ENCODE results near the gene MOB3B.

MOB3B gene

DNA sequence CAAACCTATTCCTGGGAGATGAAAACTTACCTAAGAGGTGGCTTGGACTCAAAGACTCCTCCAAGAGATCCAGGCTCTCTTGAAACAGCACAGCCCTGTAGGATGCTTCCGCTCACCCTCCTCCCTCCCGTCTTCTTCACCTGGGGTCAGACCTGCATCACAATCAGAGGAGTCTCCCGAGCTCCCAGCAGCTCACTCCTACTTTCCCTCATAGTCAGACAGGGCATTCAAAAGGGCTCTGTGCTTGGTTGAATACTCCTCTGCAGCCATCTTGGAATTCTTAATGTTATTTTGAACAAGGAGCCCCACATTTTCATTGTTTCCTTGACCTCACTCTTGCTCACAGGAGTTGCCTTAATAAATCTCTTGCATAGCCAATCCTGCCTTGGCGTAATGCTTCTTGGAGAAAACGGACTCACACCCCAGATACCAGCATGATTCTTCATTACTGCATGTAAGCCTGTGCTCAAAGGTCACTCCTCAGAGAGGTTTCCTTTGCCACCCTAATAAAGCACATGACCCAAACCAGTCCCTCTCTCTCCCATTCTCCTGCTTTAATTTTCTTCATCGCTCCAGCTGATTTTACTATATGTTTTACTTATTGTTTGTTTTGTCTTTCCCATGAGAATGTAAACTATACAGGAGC lies 52.6 kb downstream of the MOB3B start:
- no peak for DNase-seq (ENCODE audit: low spot score)
- TF ChIP-seq, protein P1, sequence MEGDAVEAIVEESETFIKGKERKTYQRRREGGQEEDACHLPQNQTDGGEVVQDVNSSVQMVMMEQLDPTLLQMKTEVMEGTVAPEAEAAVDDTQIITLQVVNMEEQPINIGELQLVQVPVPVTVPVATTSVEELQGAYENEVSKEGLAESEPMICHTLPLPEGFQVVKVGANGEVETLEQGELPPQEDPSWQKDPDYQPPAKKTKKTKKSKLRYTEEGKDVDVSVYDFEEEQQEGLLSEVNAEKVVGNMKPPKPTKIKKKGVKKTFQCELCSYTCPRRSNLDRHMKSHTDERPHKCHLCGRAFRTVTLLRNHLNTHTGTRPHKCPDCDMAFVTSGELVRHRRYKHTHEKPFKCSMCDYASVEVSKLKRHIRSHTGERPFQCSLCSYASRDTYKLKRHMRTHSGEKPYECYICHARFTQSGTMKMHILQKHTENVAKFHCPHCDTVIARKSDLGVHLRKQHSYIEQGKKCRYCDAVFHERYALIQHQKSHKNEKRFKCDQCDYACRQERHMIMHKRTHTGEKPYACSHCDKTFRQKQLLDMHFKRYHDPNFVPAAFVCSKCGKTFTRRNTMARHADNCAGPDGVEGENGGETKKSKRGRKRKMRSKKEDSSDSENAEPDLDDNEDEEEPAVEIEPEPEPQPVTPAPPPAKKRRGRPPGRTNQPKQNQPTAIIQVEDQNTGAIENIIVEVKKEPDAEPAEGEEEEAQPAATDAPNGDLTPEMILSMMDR (IDR thresholded peaks at IDR 0.05; ENCODE audit: extremely low read depth, missing control alignments) = no peak

DNA sequence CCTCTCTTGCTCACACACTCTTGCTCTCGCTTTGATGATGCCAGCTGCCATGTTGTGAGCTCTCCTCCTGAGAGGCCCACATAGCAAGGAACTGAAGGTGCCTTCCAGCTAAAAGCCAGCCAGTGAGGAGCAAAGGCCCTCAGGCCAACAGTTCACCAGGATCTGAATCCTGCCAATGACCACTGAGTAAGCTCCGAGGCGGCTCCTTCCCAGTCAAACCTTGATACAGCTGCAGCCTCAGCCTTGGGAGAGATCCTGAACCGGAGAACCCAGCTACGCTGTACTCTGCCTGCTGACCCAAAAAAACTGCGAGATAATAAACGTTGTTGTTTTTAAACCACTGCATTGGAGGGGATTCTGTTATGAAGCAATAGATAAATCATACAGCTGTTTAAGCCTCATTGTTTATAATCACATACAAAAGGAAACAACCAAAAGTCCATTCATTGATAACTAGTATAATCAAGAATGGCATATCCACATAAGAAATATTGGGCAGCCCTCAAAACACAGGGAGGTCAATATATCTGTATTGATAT lies 54.5 kb downstream of the MOB3B start:
- DNase-seq (ENCODE audit: low spot score) = no peak
- TF ChIP-seq, protein P1 (IDR thresholded peaks at IDR 0.05; ENCODE audit: extremely low read depth, missing control alignments) = no peak

DNA sequence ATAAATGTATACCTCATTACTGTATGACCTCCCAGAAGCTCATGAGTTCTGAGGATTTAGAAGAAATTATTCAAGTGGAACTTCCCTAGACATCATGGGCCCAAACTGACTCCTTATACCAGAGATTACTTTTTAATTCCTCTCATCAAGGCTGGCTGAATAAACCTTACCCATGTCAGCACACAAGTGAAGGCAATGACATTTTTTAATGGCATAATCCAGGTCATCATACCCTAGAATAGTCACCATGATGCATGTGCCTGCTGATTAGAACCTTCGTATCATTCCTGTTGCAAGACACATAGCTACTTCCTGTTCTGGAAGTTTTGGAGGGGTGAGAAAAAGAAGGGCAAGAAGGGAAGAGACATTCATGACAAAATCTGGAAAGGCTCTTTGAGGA lies 55.3 kb downstream of the MOB3B start:
- no peak for DNase-seq (ENCODE audit: low spot score)
- TF ChIP-seq, protein P1 (IDR thresholded peaks at IDR 0.05; ENCODE audit: extremely low read depth, missing control alignments) = no peak

DNA sequence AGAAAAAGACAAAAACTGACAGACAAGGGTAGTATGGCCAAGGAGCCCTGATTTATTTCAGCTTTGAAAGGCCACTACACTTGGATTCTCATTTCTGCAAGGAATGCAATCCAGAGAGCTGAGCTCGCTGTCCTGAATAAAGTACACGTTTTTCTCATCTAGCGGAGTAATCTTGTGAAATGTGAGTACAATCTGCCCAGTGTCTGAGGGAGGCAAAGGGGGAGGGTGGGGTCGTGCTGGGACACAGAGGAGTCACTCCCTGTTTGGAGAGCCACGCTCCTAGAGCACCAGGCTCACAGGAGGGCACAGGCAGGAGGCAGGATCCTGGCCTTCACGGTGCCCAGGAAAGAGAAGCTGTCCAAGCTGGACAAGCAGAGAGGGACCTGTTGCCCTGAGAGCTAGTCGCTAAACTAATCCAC lies 56.5 kb downstream of the MOB3B start:
- no peak for DNase-seq (ENCODE audit: low spot score)
- TF ChIP-seq, protein P1 (IDR thresholded peaks at IDR 0.05; ENCODE audit: extremely low read depth, missing control alignments) = no peak

DNA sequence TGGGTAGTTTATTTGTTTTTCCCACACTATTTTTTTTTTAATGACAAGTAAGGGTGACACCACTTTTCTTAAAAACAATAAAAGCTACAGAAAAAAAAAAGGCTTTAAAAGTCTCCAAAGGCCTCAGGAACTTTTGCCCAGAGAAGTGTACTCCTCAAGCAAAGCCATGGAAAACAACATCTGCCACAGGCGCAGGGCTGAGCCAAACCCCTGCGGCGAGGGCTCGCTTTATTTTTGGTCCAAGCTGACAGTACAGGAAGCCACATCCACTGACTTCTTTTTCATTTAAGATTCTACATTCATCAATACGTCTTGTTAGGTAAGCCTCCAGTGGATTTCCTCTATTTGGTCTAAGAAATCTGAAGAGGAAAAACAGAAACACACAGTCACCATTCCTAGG lies 57.4 kb downstream of the MOB3B start:
- TF ChIP-seq, protein P1 (IDR thresholded peaks at IDR 0.05; ENCODE audit: extremely low read depth, missing control alignments) = no peak
- DNase-seq (ENCODE audit: low spot score) = no peak

DNA sequence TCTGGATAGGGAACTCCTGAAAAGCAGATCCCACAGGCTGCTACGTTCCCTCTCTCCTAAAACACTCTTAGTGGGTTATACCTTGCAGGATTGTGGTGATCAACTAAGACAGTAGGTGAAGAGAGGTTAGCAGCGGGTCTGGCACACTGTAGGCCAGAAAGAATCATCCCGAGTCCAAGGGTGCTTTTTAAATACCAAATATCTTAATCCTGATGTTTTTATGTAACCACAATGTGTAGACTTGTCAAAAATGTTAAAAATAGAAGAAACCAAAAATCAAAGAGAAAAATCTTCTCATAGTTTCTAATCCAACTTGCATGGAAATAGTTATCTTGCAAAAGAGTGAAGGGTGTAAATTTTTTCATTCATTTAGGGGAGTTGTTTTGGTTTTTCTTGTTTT lies 57.8 kb downstream of the MOB3B start:
- TF ChIP-seq, protein P1 (IDR thresholded peaks at IDR 0.05; ENCODE audit: extremely low read depth, missing control alignments) = no peak
- no peak for DNase-seq (ENCODE audit: low spot score)

DNA sequence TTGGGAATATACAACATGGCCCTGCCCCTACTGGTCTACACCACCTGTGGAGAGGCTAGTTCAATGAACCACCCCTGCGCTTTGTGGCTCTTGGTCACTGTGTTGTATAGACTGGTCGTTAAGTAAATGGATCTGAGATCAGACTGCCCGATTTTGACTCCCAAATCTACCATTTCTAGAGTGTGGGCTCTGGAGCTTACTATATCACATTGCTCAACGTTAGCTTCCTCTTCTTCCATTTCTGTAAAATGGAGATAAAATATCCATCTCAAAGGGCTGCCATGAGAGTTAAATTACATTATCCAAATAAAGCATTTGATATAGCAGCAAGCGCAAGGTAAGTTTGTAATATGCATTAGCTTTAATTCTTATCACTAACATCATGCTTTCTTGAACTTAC lies 58.2 kb downstream of the MOB3B start:
- no peak for DNase-seq (ENCODE audit: low spot score)
- TF ChIP-seq, protein P1 (IDR thresholded peaks at IDR 0.05; ENCODE audit: extremely low read depth, missing control alignments) = no peak

Measured in GM20000 (cell line).